Spinal cord (tissue), 10 donors: Measurements from ENCODE around the gene CGRRF1. TPM values are rescaled to one million over a fixed set of nuclear protein-coding genes. Genes with fewer than 3 reads are reported as not detected.

Experiments used
- DNase-seq, 6 donors: peaks; one replicate each; pipeline versions ENCODE4 v3.0.0 to v3.0.0-alpha.2; 2013 to 2015; ENCODE audit warnings: low spot score in 6 of 6, low read depth in 4 of 6
- H3K27ac ChIP-seq: one replicate; pipeline ENCODE4 v1.5.1; 2013; ENCODE audit warnings: low read depth, low read length, control low read depth
- H3K27me3 ChIP-seq: one replicate; pipeline ENCODE4 v1.6.1; 2013; ENCODE audit warnings: low read length; ENCODE audit not compliant: control insufficient read depth, insufficient read depth
- H3K36me3 ChIP-seq: one replicate; pipeline ENCODE4 v1.6.1; 2013; ENCODE audit warnings: low read length; ENCODE audit not compliant: control insufficient read depth, insufficient read depth
- H3K4me1 ChIP-seq: one replicate; pipeline ENCODE4 v1.6.1; 2013; ENCODE audit warnings: low read length; ENCODE audit not compliant: control insufficient read depth, insufficient read depth
- H3K4me3 ChIP-seq: one replicate; pipeline ENCODE4 v1.5.1; 2013; ENCODE audit warnings: low read depth, low read length, control low read depth
- H3K9me3 ChIP-seq: one replicate; pipeline ENCODE4 v1.6.1; 2013; ENCODE audit warnings: low read length; ENCODE audit not compliant: control insufficient read depth, insufficient read depth
- WGBS: methylation state at CpG from one replicate; pipeline ENCODE4 v1.1.5; 2013; ENCODE audit warnings: missing lambda C conversion rate; ENCODE audit not compliant: insufficient coverage; 5-methylcytosine and 5-hydroxymethylcytosine counted together
- polyA plus RNA-seq, 2 donors: library from polyadenylated mRNA; unstranded; fragments of 120-200 nt; gene quantifications; one replicate each; pipeline ENCODE4 v1.2.1, GENCODE V29; 2013; ENCODE audit not compliant: insufficient read length in 2 of 2
- total RNA-seq, 2 donors: library from RNA; depleted of rRNA in 1 of 2; stranded (reverse); fragments of 120-200 nt in 1 of 2; fragments of >200 nt in 1 of 2; gene quantifications; one replicate each; pipeline versions ENCODE4 v1.2.3 to v1.2.4, GENCODE V29; 2013 to 2014
- donor health status: healthy.

CGRRF1 gene
- total and polyA plus RNA-seq, 4 donors, result 20.4 to 40.7 (median 34.1) TPM

GRCh38 chr14:54554401-54554800, 44.7 kb downstream of the CGRRF1 start:
- no peak overlapping the region for H3K27ac ChIP-seq
- H3K4me3 ChIP-seq, result no peak overlapping the region
- H3K9me3 ChIP-seq, result no peaks in the 10 kb centered on the region
- DNase-seq, result no peak
- WGBS, result 69% methylated on average over 2 of the region's 2 CpGs
- no peaks in the 10 kb centered on the region for H3K36me3 ChIP-seq
- no peaks in the 10 kb centered on the region for H3K27me3 ChIP-seq
- H3K4me1 ChIP-seq, result no peaks in the 10 kb centered on the region

- no peak for DNase-seq
- Histone ChIP-seq H3K4me1 (no peaks in the 10 kb centered on the region), H3K27me3 (no peaks in the 10 kb centered on the region), H3K9me3 (no peaks in the 10 kb centered on the region), H3K36me3 (no peaks in the 10 kb centered on the region), H3K4me3 (no peak overlapping the region), H3K27ac (no peak overlapping the region)
- no CpG with 5 or more reads among the region's 2 CpGs for WGBS
Observed at GRCh38 chr14:54555651-54556050, 45.9 kb downstream of the CGRRF1 start.

- Histone ChIP-seq H3K36me3 (no peaks in the 10 kb centered on the region), H3K4me3 (no peak overlapping the region), H3K4me1 (no peaks in the 10 kb centered on the region), H3K27ac (no peak overlapping the region), H3K27me3 (no peaks in the 10 kb centered on the region), H3K9me3 (no peaks in the 10 kb centered on the region)
- no peak for DNase-seq
- WGBS, result 93% methylated on average over 5 of the region's 9 CpGs
Observed at GRCh38 chr14:54556535-54556934, 46.8 kb downstream of the CGRRF1 start.

GRCh38 chr14:54562334-54562733, 52.6 kb downstream of the CGRRF1 start:
- DNase-seq, result peak in 1 of 6 donors; percentile 8
- Histone ChIP-seq H3K27ac (no peak overlapping the region), H3K4me1 (peaks cover 11% of the 10 kb centered on the region), H3K27me3 (no peaks in the 10 kb centered on the region), H3K4me3 (no peak overlapping the region), H3K36me3 (no peaks in the 10 kb centered on the region), H3K9me3 (no peaks in the 10 kb centered on the region)
- WGBS, result 43% methylated on average over 2 of the region's 5 CpGs

- Histone ChIP-seq H3K4me3 (peak overlapping the region; percentile 78), H3K36me3 (no peaks in the 10 kb centered on the region), H3K9me3 (no peaks in the 10 kb centered on the region), H3K27ac (peak overlapping the region; percentile 92), H3K27me3 (no peaks in the 10 kb centered on the region), H3K4me1 (peaks cover 16% of the 10 kb centered on the region)
- WGBS, result 20% methylated on average over 3 of the region's 9 CpGs
- DNase-seq, result peak in 3 of 6 donors; percentile 38 to 85 (median 77)
Observed at GRCh38 chr14:54564071-54564867, 54.6 kb downstream of the CGRRF1 start.

GRCh38 chr14:54564868-54565784, 55.4 kb downstream of the CGRRF1 start:
- Histone ChIP-seq H3K4me1 (peaks cover 19% of the 10 kb centered on the region), H3K9me3 (no peaks in the 10 kb centered on the region), H3K4me3 (peak overlapping the region; percentile 78), H3K27ac (peak overlapping the region; percentile 92), H3K36me3 (no peaks in the 10 kb centered on the region), H3K27me3 (no peaks in the 10 kb centered on the region)
- under 1% methylated on average over 64 of the region's 69 CpGs for WGBS
- DNase-seq, result peak in 3 of 6 donors; percentile 32 to 72 (median 51)

DNA sequence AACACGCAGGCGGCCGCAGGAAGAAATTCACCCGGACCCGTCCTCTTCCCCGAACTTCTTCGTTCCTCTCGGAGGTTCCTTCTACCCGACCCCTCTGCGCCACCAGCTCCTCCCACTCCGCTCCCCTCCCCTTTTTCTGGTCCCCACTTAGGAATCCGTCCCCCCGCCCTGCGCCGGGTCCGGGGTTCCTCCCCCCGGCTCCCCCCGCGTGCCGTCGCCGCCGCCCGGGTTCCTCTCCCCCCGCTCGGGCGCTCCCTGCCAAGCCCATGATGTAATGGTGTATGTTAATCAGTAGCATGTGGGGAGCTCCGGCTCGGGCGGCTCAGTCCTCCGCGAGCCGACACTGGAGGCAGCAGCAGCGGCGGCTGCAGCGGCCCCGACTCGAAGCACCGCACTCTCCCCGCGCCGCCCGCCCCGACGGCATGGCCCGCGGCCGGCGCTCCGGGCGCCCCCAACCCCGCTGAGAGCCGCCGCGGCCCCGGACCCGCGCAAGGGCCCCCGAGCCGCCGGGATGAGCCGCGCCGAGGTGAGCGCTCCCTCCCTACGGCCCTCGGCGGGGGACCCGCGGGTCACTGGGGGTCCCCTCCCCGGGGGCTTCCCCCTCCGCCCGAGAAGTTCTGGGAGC, 56.2 kb downstream of the CGRRF1 start:
- no peaks in the 10 kb centered on the region for H3K9me3 ChIP-seq
- no peaks in the 10 kb centered on the region for H3K36me3 ChIP-seq
- under 1% methylated on average over 64 of the region's 73 CpGs for WGBS
- peak overlapping the region; percentile 78 for H3K4me3 ChIP-seq
- peaks cover 19% of the 10 kb centered on the region for H3K4me1 ChIP-seq
- no peaks in the 10 kb centered on the region for H3K27me3 ChIP-seq
- peak in 5 of 6 donors; percentile 38 to 94 (median 70) for DNase-seq
- H3K27ac ChIP-seq, result peak overlapping the region; percentile 92

- Histone ChIP-seq H3K4me3 (peak within 1 kb of the TSS; percentile 78), H3K9me3 (no peaks in the 10 kb centered on the region), H3K27ac (peak within 1 kb of the TSS; percentile 92), H3K4me1 (peaks cover 19% of the 10 kb centered on the region), H3K36me3 (no peaks in the 10 kb centered on the region), H3K27me3 (no peaks in the 10 kb centered on the region)
- under 1% methylated on average over 89 of the region's 91 CpGs for WGBS
- peak in 5 of 6 donors; percentile 58 to 93 (median 64) for DNase-seq
Observed at GRCh38 chr14:54566410-54567223, 56.9 kb downstream of the CGRRF1 start, which contains the start of gene SAMD4A. Gene SAMD4A, plus strand, starts transcription at chr14:54567128. Its CDS starts 789 bp downstream, at chr14:54567917.
